ENCODE data around the gene ZNF446.
"Not testable (repeated sequence)": the region's sequence is repeated elsewhere in the genome, so short reads cannot be mapped to it uniquely, and the experiment has no call there.

GRCh38 chr19:58470837-58471543 is 5.2 kb upstream of the ZNF446 start:
- TF ChIP-seq, protein P1, sequence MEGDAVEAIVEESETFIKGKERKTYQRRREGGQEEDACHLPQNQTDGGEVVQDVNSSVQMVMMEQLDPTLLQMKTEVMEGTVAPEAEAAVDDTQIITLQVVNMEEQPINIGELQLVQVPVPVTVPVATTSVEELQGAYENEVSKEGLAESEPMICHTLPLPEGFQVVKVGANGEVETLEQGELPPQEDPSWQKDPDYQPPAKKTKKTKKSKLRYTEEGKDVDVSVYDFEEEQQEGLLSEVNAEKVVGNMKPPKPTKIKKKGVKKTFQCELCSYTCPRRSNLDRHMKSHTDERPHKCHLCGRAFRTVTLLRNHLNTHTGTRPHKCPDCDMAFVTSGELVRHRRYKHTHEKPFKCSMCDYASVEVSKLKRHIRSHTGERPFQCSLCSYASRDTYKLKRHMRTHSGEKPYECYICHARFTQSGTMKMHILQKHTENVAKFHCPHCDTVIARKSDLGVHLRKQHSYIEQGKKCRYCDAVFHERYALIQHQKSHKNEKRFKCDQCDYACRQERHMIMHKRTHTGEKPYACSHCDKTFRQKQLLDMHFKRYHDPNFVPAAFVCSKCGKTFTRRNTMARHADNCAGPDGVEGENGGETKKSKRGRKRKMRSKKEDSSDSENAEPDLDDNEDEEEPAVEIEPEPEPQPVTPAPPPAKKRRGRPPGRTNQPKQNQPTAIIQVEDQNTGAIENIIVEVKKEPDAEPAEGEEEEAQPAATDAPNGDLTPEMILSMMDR (IDR thresholded peaks at IDR 0.05), result not testable (repeated sequence)
- TF ChIP-seq, protein P2, sequence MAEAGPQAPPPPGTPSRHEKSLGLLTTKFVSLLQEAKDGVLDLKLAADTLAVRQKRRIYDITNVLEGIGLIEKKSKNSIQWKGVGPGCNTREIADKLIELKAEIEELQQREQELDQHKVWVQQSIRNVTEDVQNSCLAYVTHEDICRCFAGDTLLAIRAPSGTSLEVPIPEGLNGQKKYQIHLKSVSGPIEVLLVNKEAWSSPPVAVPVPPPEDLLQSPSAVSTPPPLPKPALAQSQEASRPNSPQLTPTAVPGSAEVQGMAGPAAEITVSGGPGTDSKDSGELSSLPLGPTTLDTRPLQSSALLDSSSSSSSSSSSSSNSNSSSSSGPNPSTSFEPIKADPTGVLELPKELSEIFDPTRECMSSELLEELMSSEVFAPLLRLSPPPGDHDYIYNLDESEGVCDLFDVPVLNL (CRISPR knock-in tag; IDR thresholded peaks at IDR 0.05; ENCODE audit: borderline replicate concordance, low read depth), result not testable (repeated sequence)
- not testable (repeated sequence) for TF ChIP-seq NFYB (CRISPR knock-in tag; conservative IDR thresholded peaks at IDR 0.05; ENCODE audit: low read depth); FOXP4 (CRISPR knock-in tag; IDR thresholded peaks at IDR 0.05); ATF2 (CRISPR knock-in tag; IDR thresholded peaks at IDR 0.05; ENCODE audit: borderline replicate concordance, low read depth); ATF3 (CRISPR knock-in tag; conservative IDR thresholded peaks at IDR 0.05); SP1 (CRISPR knock-in tag; conservative IDR thresholded peaks at IDR 0.05); GTF2I (CRISPR knock-in tag; conservative IDR thresholded peaks at IDR 0.05); SMAD3 (CRISPR knock-in tag; IDR thresholded peaks at IDR 0.05; ENCODE audit: borderline replicate concordance)
- TF ChIP-seq, protein P3, sequence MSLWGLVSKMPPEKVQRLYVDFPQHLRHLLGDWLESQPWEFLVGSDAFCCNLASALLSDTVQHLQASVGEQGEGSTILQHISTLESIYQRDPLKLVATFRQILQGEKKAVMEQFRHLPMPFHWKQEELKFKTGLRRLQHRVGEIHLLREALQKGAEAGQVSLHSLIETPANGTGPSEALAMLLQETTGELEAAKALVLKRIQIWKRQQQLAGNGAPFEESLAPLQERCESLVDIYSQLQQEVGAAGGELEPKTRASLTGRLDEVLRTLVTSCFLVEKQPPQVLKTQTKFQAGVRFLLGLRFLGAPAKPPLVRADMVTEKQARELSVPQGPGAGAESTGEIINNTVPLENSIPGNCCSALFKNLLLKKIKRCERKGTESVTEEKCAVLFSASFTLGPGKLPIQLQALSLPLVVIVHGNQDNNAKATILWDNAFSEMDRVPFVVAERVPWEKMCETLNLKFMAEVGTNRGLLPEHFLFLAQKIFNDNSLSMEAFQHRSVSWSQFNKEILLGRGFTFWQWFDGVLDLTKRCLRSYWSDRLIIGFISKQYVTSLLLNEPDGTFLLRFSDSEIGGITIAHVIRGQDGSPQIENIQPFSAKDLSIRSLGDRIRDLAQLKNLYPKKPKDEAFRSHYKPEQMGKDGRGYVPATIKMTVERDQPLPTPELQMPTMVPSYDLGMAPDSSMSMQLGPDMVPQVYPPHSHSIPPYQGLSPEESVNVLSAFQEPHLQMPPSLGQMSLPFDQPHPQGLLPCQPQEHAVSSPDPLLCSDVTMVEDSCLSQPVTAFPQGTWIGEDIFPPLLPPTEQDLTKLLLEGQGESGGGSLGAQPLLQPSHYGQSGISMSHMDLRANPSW (CRISPR knock-in tag; conservative IDR thresholded peaks at IDR 0.05; ENCODE audit: low read depth), result not testable (repeated sequence)
- TF ChIP-seq, protein P4, sequence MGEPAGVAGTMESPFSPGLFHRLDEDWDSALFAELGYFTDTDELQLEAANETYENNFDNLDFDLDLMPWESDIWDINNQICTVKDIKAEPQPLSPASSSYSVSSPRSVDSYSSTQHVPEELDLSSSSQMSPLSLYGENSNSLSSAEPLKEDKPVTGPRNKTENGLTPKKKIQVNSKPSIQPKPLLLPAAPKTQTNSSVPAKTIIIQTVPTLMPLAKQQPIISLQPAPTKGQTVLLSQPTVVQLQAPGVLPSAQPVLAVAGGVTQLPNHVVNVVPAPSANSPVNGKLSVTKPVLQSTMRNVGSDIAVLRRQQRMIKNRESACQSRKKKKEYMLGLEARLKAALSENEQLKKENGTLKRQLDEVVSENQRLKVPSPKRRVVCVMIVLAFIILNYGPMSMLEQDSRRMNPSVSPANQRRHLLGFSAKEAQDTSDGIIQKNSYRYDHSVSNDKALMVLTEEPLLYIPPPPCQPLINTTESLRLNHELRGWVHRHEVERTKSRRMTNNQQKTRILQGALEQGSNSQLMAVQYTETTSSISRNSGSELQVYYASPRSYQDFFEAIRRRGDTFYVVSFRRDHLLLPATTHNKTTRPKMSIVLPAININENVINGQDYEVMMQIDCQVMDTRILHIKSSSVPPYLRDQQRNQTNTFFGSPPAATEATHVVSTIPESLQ (CRISPR knock-in tag; IDR thresholded peaks at IDR 0.05), result not testable (repeated sequence)
